Measurements from ENCODE around the gene RNF207. TPM values are rescaled to one million over a fixed set of nuclear protein-coding genes. Genes with fewer than 3 reads are reported as not detected.

RNF207 gene
- total RNA-seq, 1 experiment from 2014 or later: 22.7 TPM

DNA sequence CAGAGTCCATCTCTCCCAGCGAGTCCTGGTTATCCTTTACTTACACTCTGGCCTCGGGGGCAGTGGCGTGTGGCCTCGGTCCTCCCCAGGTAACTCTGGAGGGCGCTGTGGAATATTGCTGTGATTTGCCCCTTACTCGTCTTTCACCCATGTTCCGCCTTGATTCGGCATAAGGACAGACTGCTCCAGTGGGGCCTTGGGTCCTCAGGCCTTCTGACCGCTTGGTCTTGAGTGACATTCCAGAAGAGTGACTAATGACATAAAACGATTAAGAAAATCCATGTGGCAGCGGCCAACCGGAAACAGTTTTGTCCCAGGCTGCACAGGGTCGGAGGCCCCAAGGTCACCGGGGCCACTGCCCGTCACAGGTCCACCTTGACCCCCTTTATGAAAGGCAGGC, 18.8 kb downstream of the RNF207 start:
- no peak for DNase-seq (ENCODE audit: low spot score)

DNA sequence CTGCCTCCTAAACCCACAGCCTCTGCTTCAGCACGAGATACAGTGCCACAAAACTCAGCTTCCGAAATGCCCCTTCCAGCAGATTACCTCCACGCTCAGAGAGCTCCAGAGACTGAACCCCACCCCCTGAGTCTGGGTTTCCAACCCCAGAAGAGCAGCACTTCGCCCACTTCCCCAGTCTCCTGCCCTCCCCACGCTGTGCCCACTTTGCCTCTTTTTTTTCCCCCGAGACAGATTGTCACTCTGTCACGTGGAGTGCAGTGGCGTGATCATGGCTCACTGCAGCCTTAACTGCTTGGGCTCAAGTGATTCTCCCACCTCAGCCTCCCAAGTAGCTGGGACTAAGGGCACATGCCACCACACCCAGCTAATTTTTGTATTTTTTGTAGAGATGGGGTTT, 19.7 kb downstream of the RNF207 start:
- no peak for DNase-seq (ENCODE audit: low spot score)

DNA sequence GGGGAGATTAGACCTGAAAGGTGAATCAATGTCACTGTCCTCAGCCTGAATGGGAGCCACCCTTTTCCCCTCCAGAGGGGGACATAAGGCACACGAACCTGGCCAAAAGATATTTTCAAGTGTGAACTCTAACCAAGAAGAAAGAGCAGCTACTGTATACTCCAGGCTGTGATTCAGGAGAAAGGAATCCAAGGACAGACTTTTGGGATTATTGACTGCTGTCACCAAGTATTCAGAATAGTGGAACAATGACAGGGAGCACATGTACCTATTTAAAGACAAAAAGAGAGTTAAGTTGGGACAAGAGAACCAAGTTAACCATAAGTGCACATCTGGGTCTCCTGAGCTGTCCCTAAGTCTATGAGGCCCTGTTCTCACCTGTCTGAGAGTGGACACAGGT, 27.5 kb downstream of the RNF207 start:
- no peak for DNase-seq (ENCODE audit: low spot score)

DNA sequence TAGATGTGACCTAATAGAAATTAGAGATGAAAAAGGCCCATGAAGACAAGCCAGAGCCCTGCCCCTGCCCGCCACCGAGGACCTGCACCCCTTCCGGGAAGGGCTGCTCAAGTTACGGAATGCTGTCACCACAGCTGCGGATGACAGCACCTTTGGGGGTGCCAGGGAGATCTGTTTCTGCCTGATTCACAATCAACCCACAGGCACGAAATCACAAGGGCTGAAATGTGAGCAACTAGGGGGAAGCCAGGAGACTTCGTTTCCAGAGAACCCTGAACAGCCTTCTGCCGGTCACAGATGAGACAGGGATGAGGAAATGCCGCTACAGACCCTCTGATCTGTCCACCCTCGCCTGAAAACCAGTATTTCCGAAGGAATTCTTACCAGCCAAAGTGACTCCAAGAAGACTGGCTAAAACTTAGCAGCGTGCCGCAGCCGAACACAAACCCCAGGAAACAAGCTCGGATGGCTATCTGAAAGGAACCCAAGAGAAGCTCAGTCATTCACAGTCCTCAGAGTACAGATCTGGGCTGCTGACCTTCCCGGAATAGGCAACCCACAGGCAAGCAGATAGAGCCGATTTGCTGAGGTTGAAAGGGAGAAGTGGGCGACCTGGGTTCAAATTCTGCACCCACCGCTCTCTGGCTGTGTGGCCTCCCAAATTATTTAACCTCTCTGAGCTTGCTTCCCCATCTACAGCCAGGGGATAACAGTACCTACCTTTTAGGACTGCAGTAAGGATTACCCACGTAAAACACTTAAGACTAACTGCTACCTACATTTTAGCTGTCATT, 28.8 kb downstream of the RNF207 start:
- DNase-seq (ENCODE audit: low spot score): no peak

DNA sequence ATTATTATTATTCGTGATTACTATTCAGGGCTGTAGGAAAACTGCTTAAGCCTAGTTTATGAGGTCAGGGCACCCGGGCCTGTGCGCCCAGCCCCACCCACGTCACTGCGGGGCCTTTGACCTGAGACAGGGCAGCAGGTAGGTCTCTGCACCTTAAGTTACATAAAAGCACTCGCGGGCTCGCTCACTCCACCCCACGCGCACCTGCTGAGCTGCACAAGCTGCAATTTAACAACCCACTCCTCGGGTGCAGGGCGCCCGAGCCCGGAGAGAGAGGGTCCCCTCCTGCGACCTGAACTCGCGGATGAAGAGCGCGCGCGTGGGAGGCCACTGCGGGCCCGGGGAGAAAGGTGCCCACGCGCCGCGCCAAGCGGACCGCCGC, 29.4 kb downstream of the RNF207 start:
- DNase-seq (ENCODE audit: low spot score): no peak

DNA sequence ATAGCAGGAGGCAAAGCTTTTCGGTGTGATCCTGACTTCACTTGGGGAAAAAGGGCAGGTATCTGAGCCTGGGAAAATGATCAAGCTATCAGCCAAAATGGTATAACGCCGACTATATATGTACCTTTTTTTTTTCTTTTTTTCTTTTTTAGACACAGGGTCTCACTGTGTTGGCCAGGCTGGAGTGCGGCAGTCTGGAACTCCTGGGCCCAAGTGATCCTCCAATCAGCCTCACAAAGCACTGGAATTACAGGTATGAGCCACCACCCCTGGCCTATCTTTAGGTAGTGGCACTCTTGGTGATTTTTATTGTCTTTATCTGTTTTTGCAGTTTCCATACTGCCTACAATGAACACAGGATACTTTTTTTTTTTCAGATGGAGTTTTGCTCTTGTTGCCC, 31.2 kb downstream of the RNF207 start:
- no peak for DNase-seq (ENCODE audit: low spot score)

DNA sequence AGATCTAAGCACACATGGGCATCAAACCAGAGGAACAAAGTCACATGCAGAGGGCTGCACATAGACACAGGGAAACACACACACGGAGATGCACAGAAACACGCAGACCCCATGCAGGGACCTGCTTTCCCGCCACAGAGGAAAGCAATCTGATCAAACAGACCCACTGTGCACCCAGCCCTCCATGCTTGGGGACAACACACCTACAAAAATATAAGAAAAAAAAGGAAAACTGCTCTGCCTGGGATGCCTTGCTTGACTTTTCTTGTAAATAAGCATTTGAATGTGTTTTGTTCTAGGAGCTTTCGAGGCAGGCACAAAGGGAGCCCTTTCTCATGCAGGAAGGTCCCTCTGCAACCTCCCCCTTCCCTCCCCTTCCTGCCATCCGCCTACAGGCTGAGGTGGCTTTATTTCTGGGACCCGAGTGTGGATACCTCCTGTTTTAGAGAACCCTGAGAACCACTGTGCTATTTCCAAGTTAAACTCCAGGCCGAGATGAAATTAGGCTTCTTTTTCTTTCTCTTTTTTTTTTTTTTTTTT, 33.4 kb downstream of the RNF207 start:
- DNase-seq (ENCODE audit: low spot score): no peak

DNA sequence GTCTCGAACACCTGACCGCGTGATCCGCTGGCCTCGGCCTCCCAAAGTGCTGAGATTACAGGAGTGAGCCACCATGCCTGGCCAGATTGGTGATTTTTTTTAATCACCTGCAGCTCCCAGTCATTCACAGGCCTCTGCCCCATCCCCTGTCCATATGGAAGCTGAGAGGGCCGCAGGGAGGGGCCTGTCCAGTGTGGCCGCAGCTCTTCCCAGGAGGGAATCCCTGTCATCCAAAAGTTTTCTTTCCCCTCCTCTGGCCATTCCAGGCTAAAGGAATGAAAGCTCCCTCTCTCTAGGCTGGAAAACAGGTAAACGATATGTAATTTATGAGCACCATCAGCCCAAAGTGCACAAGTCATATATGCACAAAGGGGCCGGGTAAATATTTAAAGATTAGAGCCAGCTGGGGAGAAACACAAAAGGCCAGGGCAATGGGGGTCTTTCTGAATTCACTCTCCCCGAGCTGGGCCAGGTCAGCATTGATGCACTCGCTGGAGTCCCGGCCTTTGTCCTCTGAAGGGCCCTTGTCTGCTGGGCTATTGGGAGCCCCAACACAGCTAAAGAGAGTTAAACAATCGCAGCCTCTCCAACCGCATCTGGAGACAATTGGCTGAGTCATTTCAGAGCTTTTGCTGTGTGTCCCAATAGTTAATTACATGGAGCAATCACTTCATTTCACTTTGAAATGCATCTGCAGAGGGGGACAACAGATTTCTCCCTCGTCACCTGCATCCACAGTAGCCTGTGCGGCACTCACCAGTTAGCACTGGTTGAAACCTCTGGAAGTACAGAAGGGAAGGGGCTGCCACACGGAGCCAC, 34.2 kb downstream of the RNF207 start:
- no peak for DNase-seq (ENCODE audit: low spot score)

DNA sequence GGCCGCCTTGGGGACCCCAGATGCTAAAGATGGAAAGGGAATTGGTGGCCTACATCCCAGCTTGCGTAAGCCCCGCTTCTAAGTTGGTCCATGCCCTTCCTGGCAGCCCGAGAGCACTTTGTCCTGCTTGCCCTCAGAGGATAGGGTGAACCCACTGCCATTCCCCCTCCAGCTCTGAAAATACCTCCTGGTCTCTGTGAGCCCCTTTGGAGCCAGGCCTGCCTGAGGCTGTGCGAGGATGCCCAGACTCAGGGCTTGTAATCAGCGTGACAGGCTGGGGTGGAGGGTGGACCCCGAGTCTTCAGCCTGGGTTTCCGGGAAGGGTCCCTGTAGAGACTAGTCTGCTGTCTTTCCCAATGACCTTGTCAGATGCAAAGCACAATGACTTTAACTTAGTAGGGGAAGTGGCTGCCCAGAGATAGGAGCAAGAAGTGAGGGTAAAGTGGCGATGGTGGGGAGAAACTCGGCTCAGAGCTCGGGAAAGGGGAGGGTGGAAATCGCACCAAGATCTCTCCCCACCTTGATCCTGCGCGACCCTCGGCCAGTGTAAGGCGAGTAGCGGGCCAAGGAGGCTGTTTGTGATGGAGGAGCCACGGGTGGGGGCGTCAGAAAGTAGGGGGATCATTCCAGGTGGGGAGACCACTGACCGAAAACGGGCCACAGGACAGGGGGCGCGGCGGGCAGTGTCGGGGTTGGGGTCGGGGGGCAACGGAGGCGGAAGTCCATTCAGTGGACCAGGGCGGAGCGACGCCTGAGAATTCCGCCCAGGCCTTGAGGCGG, 35.4 kb downstream of the RNF207 start:
- no peak for DNase-seq (ENCODE audit: low spot score)

DNA sequence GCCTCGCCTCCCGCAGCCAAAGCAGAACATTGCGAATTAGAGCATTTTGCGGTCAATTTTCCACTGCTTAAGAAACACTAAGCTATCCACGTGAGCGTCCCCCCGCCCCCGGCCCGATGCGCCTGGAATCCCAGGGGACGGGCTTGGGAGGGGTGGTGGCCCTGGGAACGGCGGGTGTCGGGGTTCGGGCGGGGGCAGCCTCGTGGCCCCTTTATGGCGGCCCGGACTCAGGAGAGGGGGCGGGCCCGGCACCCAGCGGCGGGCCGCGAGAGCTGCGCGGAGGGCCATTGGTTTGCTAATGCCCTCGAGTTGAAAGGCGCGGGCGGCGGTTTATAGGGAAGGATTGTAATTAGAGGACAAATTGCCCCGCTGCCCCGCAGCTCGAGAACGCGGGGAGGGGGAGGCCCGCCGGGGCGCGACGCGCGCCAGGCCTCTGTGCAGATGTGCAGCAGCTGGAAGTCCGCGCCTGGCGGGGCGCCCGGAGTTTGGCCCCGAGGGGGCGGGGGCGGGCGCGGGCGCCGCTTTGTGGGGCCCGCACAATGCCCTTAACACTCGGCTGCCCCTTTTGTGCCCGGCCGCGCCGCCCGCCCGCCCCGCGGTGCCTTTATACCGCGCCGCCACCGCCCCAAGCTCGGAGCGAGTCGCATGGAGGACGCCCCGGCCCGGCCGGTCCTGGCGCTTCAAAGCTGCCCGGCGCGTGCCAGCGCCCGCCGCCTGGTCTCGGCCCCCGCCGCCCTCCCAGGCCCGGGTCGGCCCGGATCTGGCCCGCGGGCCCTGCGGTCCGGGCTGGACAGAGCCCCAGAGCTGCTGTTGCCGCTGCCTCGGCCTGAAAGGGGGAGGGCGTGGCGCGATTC, 36.2 kb downstream of the RNF207 start:
- DNase-seq (ENCODE audit: low spot score): no peak

DNA sequence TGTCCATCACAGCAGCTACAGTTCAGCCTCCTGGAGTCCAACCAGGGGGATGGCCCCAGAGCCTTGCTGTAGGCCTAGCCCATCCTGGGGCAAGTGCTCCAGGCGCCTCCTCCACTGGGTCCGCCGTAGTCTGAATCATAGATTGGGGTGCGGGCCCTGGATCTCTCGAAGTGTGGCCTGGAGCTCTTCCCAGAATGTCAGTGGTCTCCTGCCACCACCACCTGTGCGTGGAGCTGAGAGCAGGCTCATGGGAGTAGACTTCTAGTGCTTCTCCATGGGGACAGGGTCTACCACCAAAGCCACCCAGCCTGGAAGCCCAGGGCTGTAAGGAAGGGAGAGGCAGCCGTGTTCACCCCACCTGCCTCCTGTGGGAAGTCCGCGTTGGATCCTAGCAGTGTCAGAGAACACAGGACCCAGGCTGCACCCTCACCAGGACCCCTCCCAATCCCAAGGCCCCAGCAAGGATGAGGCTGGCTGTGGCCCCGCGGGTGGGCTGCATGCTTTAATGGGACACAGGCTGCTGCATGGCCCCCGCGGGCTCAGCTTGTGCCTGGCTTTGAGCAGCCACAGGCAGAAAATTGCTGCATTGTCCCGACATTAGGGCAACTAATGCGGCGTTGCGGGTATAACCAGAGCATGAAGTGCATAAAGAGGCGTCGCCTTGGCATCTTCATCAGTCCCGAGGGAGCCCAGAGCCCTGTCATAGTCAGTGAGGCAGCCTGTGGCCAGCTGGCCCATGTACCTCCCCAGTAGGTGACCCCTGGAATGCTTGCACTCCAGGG, 37.3 kb downstream of the RNF207 start:
- no peak for DNase-seq (ENCODE audit: low spot score)

DNA sequence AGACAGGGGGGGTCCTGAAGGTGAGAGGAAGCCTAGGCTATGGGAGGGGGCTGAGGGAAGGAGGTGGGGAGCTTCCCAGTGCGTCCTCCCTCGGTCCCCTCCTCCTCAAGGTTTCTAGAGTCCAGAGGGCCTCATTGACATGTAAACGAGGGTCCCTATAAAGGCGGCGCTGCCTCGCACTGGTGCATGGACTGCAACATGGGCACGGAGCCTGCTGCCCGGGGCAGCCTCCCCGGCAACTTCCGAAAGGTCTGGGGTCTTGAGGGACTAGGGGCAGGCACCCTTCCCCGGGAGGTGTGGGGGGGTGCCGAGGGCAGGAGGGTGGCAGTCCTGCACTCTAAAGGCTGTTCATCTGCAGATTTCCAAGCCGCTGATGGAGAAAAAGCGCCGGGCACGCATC, 38.1 kb downstream of the RNF207 start, which contains the start of gene HES3:
Gene HES3 (plus strand): TSS at position 187 of the 400 bp plus-strand sequence. CDS start 187 bp downstream, at position 374.
- DNase-seq (ENCODE audit: low spot score): no peak

DNA sequence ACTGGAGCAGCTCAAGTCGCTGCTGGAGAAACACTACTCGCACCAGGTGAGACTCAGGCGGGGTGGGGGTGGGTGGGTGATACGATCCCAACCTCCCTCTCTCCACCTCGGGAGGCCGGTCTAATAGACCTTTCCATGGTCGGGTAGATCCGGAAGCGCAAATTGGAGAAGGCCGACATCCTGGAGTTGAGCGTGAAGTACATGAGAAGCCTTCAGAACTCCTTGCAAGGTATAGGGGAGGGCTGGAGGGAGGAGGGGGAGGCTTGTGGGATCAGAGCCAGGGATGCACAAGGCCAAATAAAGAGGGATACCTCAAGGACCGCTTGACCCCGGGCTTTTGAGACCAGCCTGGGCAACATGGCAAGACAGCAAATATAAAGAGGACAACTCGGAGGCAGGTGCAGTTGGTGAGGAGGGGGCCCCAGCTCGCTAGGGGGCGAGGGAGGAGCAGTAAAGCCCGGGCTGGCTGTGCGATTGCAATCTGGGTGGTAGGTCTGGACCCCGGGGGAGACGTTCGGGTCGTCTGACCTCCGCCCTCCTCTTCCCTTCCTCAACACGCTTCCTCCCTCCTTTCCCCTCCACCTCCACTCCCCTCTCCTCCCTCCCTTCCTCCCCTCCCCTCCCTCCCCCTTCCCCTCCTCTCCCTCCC, 38.6 kb downstream of the RNF207 start:
- no peak for DNase-seq (ENCODE audit: low spot score)

DNA sequence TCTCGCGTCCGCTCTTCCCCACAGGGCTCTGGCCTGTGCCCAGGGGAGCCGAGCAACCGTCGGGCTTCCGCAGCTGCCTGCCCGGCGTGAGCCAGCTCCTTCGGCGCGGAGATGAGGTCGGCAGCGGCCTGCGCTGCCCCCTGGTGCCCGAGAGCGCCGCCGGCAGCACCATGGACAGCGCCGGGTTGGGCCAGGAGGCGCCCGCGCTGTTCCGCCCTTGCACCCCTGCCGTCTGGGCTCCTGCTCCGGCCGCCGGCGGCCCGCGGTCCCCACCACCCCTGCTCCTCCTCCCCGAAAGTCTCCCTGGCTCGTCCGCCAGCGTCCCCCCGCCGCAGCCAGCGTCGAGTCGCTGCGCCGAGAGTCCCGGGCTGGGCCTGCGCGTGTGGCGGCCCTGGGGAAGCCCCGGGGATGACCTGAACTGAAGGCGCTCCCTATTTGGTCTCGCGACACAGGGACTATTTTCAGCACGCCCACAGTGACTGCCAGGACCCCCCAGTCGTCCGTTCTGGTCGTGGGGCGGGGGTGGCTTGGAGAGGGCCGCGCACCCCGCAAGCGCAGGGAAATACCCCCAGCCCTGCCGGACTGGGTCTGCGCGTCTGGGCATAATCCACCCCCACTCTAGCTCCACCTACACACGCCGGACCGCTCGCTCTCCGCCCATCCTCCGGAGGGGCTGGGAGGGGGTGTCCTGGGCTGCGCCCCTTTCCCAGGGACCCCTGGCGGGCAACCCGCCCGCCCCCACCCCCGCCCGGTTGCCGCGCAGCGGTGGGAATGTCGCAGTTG, 39.4 kb downstream of the RNF207 start:
- peak; percentile 81 for DNase-seq (ENCODE audit: low spot score)

DNA sequence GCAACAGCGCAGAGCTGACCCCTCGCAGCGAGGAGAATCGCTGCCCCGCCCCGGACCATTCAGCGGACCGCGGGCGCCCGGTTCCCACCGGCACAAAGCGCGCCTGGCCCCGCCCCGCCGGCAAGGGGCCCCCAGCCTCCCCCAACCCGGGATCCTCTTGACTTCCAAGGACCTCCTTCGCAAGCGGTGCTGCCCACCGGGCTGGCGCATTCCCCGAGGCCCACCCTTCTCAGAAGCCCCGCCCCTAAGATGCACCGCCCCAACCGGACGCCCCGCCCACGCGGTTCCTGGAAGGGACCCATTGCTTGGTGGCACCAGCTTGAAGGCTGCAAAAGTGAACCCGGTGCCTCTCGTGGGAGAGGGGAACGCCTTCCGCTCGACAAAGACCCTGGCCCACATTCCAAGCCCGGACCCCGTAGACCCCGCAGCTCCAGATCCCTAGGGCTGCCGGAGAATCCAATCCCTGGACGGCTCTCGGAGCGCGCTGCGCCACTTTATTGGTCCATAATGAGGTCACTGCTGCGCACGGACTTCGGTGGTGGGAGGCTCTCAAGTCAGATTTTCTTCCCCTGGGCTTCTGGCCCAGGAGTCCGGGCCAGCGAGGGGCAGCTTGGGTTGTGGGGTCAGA, 40.1 kb downstream of the RNF207 start:
- no peak for DNase-seq (ENCODE audit: low spot score)

DNA sequence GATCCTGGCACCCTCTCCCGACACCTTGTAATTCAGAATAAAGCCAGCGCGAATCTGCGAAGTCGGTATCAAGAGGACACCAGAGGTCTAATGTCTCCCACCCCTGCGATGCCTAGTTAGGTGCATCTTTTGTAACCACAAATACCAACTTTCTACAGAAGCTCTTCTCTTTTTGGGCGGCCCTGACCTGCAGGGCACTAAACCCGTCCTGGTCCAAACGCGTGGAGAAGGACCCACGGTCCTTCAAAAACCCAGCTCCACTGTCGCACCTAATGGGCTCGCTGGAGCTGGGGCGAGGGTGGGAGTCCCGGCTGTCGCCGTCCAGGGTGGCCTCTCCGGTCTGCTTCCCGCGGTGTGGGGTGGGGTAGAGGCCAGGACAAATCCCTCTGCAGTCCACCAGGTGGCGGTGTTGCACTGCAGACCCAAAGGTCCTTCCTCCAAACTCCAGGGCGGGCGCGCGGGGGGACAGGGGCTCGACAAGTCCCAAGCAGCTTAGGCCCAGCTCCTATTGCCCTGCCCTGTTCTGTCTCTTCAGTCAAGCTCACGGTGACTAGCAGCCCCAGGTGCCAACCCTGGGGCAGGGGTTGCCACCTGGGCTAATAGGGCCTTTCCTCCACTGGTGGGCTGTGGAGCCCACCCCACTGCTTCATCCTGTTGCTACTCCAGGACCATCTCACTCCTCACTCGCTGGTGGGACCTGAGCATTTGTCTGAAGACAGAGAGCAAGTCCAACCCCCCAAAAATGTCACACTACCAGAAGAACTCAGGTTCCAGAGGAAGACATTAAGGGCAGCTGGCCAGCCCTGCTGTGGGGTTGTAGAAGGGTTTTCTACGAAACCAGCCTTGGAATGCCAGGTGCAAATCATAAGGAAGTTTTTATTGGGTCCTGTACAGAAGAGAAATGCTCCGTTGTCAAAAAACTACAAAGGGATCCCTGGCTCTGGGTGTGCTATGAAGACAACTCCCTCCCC, 40.9 kb downstream of the RNF207 start:
- DNase-seq (ENCODE audit: low spot score): peak; percentile 72

DNA sequence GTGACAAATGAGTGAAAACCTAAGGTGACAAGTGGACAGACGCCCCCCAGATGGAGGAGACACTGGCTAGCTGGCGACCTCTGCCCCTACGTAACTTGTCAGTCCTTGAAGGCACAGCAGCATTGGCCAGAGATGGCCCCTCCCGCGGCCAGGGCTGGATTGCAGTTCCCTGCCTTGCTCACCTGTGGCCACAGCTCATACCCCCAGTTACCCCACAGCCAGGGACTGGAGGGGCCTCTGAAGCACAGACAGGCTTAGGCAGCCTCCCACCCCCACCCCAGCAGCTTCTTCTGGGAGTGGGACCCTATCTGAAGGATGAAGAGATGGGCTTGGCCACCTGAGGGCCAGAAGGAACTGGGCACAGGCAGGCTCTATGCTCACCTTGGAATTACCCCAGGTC, 41.7 kb downstream of the RNF207 start:
- no peak for DNase-seq (ENCODE audit: low spot score)

All from HT-29 (cell line).